ENCODE measurements around the gene PLA2G4F.

DNA sequence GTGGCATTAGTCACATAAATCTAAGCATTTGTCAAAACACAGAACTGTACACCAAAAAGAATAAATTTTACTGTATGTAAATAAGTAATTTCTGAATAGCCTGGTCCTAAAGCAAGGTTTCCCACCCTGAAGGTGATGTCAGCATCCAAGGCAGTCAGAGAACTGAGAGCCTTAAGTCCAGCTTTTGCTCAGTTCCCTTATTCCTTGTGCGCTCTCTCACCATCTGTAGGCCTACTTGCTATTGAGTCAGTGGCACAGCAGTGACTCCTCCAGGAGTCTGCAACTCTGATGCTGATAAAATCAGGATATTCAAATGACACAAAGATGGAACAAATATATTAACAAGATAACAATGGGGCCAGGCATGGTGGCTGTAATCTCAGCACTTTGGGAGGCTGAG is 29.4 kb upstream of the PLA2G4F start:
- TF ChIP-seq, protein P1, sequence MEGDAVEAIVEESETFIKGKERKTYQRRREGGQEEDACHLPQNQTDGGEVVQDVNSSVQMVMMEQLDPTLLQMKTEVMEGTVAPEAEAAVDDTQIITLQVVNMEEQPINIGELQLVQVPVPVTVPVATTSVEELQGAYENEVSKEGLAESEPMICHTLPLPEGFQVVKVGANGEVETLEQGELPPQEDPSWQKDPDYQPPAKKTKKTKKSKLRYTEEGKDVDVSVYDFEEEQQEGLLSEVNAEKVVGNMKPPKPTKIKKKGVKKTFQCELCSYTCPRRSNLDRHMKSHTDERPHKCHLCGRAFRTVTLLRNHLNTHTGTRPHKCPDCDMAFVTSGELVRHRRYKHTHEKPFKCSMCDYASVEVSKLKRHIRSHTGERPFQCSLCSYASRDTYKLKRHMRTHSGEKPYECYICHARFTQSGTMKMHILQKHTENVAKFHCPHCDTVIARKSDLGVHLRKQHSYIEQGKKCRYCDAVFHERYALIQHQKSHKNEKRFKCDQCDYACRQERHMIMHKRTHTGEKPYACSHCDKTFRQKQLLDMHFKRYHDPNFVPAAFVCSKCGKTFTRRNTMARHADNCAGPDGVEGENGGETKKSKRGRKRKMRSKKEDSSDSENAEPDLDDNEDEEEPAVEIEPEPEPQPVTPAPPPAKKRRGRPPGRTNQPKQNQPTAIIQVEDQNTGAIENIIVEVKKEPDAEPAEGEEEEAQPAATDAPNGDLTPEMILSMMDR (conservative IDR thresholded peaks at IDR 0.05) = no peak
- no peak for TF ChIP-seq EZH2 (IDR thresholded peaks at IDR 0.05; ENCODE audit: low read depth)

All from PC-9 (cell line).